ENCODE data around the gene RIT1.

RIT1 gene

GRCh38 chr1:155856975-155857930 lies 53.9 kb downstream of the RIT1 start, which contains the start of gene GON4L:
Gene GON4L, minus strand, starts transcription at chr1:155857214. Its CDS starts 3,434 bp downstream, at chr1:155853780.
- TF ChIP-seq CTCF (IDR thresholded peaks at IDR 0.05) = no peak

GRCh38 chr1:155856257-155856974 lies 54.7 kb downstream of the RIT1 start:
- TF ChIP-seq CTCF (IDR thresholded peaks at IDR 0.05) = no peak

GRCh38 chr1:155850345-155850744 lies 60.8 kb downstream of the RIT1 start:
- no peak for TF ChIP-seq CTCF (IDR thresholded peaks at IDR 0.05)

GRCh38 chr1:155847823-155848529 lies 63.2 kb downstream of the RIT1 start:
- TF ChIP-seq CTCF (IDR thresholded peaks at IDR 0.05) = no peak

All from LNCAP (cell line).